Glutamatergic neuron (in vitro differentiated cells): ENCODE data around the gene MNX1. TPM values are rescaled to one million over a fixed set of nuclear protein-coding genes. Genes with fewer than 3 reads are reported as not detected.

ENCODE experiments used
- DNase-seq: peaks from one replicate; pipeline ENCODE4 v3.0.0; 2022
- H3K27ac Mint-ChIP-seq: one replicate; pipeline ENCODE4 v1.8.0; 2020; ENCODE audit warnings: mild to moderate bottlenecking, mixed read lengths, inconsistent platforms; ENCODE audit not compliant: unreplicated experiment
- H3K27me3 Mint-ChIP-seq: one replicate; pipeline ENCODE4 v1.8.0; 2020; ENCODE audit warnings: mild to moderate bottlenecking, moderate library complexity, mixed read lengths, inconsistent platforms; ENCODE audit not compliant: unreplicated experiment
- H3K36me3 Mint-ChIP-seq: one replicate; pipeline ENCODE4 v1.8.0; 2020; ENCODE audit warnings: mild to moderate bottlenecking, mixed read lengths, inconsistent platforms; ENCODE audit not compliant: unreplicated experiment
- H3K4me1 Mint-ChIP-seq: one replicate; pipeline ENCODE4 v1.8.0; 2020; ENCODE audit warnings: mild to moderate bottlenecking, low read depth, mixed read lengths, inconsistent platforms; ENCODE audit not compliant: unreplicated experiment
- H3K4me3 Mint-ChIP-seq: one replicate; pipeline ENCODE4 v1.8.0; 2020; ENCODE audit warnings: mild to moderate bottlenecking, mixed read lengths, inconsistent platforms; ENCODE audit not compliant: unreplicated experiment
- H3K9me3 Mint-ChIP-seq: one replicate; pipeline ENCODE4 v1.8.0; 2020; ENCODE audit warnings: mild to moderate bottlenecking, moderate library complexity, mixed read lengths, inconsistent platforms; ENCODE audit not compliant: unreplicated experiment
- CTCF ChIP-seq: fragments of 200-600 bp; sonication (generic); IDR thresholded peaks from one replicate; pipeline ENCODE4 v1.5.0; 2021; ENCODE audit not compliant: partially characterized antibody, unreplicated experiment
- total RNA-seq: library from RNA; stranded (reverse); fragmentation: NEBNext Ultra II Directional; extraction: Animal tissue kit (Norgen Biotek cat#: 25700); gene quantifications from one replicate; pipeline ENCODE4 v1.2.1, GENCODE V29; 2021; ENCODE audit not compliant: unreplicated experiment

MNX1 gene
- total RNA-seq, 1 donor from 2014 or later = 0.59 TPM

- no peak overlapping the region for H3K4me3 Mint-ChIP-seq
- no peaks in the 10 kb centered on the region for H3K9me3 Mint-ChIP-seq
- TF ChIP-seq CTCF = no peak
- no peak for DNase-seq
- H3K27ac Mint-ChIP-seq = no peak overlapping the region
- no peaks in the 10 kb centered on the region for H3K36me3 Mint-ChIP-seq
- no peaks in the 10 kb centered on the region for H3K4me1 Mint-ChIP-seq
- peaks cover 3% of the 10 kb centered on the region for H3K27me3 Mint-ChIP-seq
Measured at GRCh38 chr7:156963472-156963871, 47.0 kb downstream of the MNX1 start.

DNA sequence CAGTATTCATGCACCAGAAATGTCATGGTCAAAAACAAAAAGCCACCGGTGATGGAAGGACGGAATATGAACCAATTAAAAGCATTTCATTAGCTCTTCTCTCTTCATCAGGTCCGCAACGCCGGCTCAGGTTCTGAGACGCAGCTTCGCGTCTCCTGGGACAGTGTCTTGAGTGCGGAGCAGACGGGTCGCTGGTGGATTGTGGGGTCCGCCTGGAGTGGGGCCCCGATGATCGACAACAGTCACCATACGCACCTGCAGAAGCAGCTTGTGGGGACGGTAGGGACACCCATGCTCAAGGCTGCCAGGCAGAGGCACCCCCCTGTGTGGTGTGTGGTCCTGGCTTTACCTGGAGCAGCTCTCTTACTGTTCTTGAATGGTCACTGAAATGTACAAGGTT lies 47.6 kb downstream of the MNX1 start:
- Mint-ChIP-seq H3K27ac (no peak overlapping the region), H3K4me3 (no peak overlapping the region), H3K4me1 (no peaks in the 10 kb centered on the region), H3K9me3 (no peaks in the 10 kb centered on the region), H3K27me3 (peaks cover 3% of the 10 kb centered on the region), H3K36me3 (no peaks in the 10 kb centered on the region)
- no peak for DNase-seq
- TF ChIP-seq CTCF = no peak

- Mint-ChIP-seq H3K27ac (no peak overlapping the region), H3K27me3 (peaks cover 3% of the 10 kb centered on the region), H3K9me3 (no peaks in the 10 kb centered on the region), H3K4me3 (no peak overlapping the region), H3K36me3 (no peaks in the 10 kb centered on the region), H3K4me1 (no peaks in the 10 kb centered on the region)
- DNase-seq = no peak
- TF ChIP-seq CTCF = no peak
Measured at GRCh38 chr7:156962145-156962544, 48.3 kb downstream of the MNX1 start.

DNA sequence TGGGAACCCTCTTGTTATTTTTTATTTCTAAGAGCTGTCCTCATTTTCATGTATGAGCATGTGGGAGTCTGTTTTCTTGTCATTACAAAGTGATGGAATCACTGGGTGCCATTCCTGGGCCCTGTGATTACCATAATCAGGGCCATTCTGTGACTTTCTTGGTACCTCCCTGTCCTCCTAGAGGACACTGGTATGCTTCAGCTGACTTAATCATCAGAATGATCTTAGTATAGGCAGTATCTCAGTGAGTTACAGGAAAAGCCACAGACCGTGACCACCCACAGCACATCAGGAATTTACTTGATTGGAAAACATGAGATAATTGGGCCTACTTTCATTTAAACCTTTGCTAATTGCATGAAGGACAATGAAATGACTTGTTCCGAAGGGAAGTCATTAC lies 53.7 kb downstream of the MNX1 start:
- DNase-seq = no peak
- Mint-ChIP-seq H3K27ac (no peak overlapping the region), H3K9me3 (no peaks in the 10 kb centered on the region), H3K36me3 (no peaks in the 10 kb centered on the region), H3K27me3 (peaks cover 3% of the 10 kb centered on the region), H3K4me3 (no peak overlapping the region), H3K4me1 (no peaks in the 10 kb centered on the region)
- TF ChIP-seq CTCF = no peak

DNA sequence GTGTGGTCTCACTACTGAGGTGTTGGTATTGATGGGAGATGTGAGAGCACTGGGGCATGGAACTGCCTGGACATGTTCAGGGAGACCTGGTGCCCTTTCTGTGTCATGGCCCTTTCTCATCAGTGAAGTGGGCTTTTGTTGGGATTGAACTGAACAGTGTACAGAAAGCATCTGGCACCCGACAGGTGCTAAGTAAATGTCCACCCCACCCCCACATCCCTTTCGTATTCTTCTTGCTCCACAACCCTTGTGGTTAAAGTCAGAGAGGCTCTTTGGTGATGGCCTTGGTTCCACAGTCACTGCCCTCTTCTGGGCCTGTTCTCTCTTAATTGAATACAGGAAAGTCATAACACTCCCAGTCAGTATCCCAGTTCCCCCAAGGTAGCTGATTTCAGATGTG lies 55.5 kb downstream of the MNX1 start:
- H3K36me3 Mint-ChIP-seq = no peaks in the 10 kb centered on the region
- no peak overlapping the region for H3K4me3 Mint-ChIP-seq
- H3K27ac Mint-ChIP-seq = no peak overlapping the region
- peaks cover 5% of the 10 kb centered on the region for H3K27me3 Mint-ChIP-seq
- no peak for DNase-seq
- peaks cover 3% of the 10 kb centered on the region for H3K9me3 Mint-ChIP-seq
- TF ChIP-seq CTCF = no peak
- H3K4me1 Mint-ChIP-seq = peaks cover 12% of the 10 kb centered on the region

Other genes starting within 250 kb of the MNX1 start
- gene LMBR1, start 117.5 kb downstream of the MNX1 start, total RNA-seq = 41.0 TPM
- gene NOM1, start 61.0 kb downstream of the MNX1 start, total RNA-seq = 18.0 TPM
- gene UBE3C, start 128.3 kb upstream of the MNX1 start, total RNA-seq = 52.5 TPM